ENCODE measurements around the gene ABCC9.
"Not testable (repeated sequence)": the region's sequence is repeated elsewhere in the genome, so short reads cannot be mapped to it uniquely, and the experiment has no call there.

Gene ABCC9

GRCh38 chr12:21906919-21907493 lies 34.2 kb downstream of the ABCC9 start:
- Histone ChIP-seq H3K4me3 (ENCODE audit: low read depth, low read length) (no peak overlapping the region), H3K27ac (ENCODE audit: low read depth, low read length) (peak overlapping the region; percentile 15; the same call in 1 of the 2 replicates), H3K79me2 (ENCODE audit: control insufficient read depth, insufficient read depth, low read length, unreplicated experiment) (no peaks in the 10 kb centered on the region), H3K36me3 (ENCODE audit: insufficient read depth, low read length) (no peaks in the 10 kb centered on the region), H2AFZ (ENCODE audit: low read length, unreplicated experiment) (no peak overlapping the region), H3K27me3 (ENCODE audit: insufficient read depth, low read length) (no peaks in the 10 kb centered on the region), H3K4me1 (ENCODE audit: control insufficient read depth, insufficient read depth, low read length, unreplicated experiment) (peaks cover 17% of the 10 kb centered on the region)

DNA sequence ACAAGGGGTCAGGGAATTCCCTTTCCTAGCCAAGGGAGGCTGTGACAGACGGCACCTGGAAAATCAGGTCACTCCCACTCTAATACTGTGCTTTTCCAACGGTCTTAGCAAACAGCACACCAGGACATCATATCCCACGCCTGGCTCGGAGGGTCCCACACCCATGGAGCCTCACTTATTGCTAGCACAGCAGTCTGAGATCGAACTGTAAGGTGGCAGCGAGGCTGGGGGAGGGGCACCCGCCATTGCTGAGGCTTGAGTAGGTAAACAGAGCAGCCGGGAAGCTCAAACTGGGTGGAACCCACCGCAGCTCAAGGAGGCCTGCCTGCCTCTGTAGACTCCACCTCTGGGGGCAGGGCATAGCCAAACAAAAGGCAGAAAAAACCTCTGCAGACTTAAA lies 41.7 kb downstream of the ABCC9 start:
- H3K27ac ChIP-seq (ENCODE audit: low read depth, low read length); H3K27me3 ChIP-seq (ENCODE audit: insufficient read depth, low read length); H3K4me1 ChIP-seq (ENCODE audit: control insufficient read depth, insufficient read depth, low read length, unreplicated experiment); H2AFZ ChIP-seq (ENCODE audit: low read length, unreplicated experiment); H3K4me3 ChIP-seq (ENCODE audit: low read depth, low read length); H3K36me3 ChIP-seq (ENCODE audit: insufficient read depth, low read length); H3K79me2 ChIP-seq (ENCODE audit: control insufficient read depth, insufficient read depth, low read length, unreplicated experiment): not testable (repeated sequence)

- H3K27ac ChIP-seq (ENCODE audit: low read depth, low read length): no peak overlapping the region
- no peaks in the 10 kb centered on the region for H3K27me3 ChIP-seq (ENCODE audit: insufficient read depth, low read length)
- no peak overlapping the region for H2AFZ ChIP-seq (ENCODE audit: low read length, unreplicated experiment)
- no peak overlapping the region for H3K4me3 ChIP-seq (ENCODE audit: low read depth, low read length)
- H3K36me3 ChIP-seq (ENCODE audit: insufficient read depth, low read length): no peaks in the 10 kb centered on the region
- no peaks in the 10 kb centered on the region for H3K4me1 ChIP-seq (ENCODE audit: control insufficient read depth, insufficient read depth, low read length, unreplicated experiment)
- H3K79me2 ChIP-seq (ENCODE audit: control insufficient read depth, insufficient read depth, low read length, unreplicated experiment): no peaks in the 10 kb centered on the region
Observed at GRCh38 chr12:21895651-21896050, 45.6 kb downstream of the ABCC9 start.

- H3K4me3 ChIP-seq (ENCODE audit: low read depth, low read length): no peak overlapping the region
- no peaks in the 10 kb centered on the region for H3K36me3 ChIP-seq (ENCODE audit: insufficient read depth, low read length)
Observed at GRCh38 chr12:21894792-21895595, 46.2 kb downstream of the ABCC9 start.

GRCh38 chr12:21893924-21894323 lies 47.3 kb downstream of the ABCC9 start:
- Histone ChIP-seq H3K79me2 (ENCODE audit: control insufficient read depth, insufficient read depth, low read length, unreplicated experiment) (no peaks in the 10 kb centered on the region), H3K27ac (ENCODE audit: low read depth, low read length) (no peak overlapping the region), H3K4me3 (ENCODE audit: low read depth, low read length) (no peak overlapping the region), H3K4me1 (ENCODE audit: control insufficient read depth, insufficient read depth, low read length, unreplicated experiment) (no peaks in the 10 kb centered on the region), H3K27me3 (ENCODE audit: insufficient read depth, low read length) (no peaks in the 10 kb centered on the region), H2AFZ (ENCODE audit: low read length, unreplicated experiment) (no peak overlapping the region), H3K36me3 (ENCODE audit: insufficient read depth, low read length) (no peaks in the 10 kb centered on the region)

More at GRCh38 chr12:21894792-21895595, 46.2 kb downstream of the ABCC9 start:
- H3K27me3 ChIP-seq (ENCODE audit: insufficient read depth, low read length): no peaks in the 10 kb centered on the region
- H3K4me1 ChIP-seq (ENCODE audit: control insufficient read depth, insufficient read depth, low read length, unreplicated experiment): no peaks in the 10 kb centered on the region
- H3K27ac ChIP-seq (ENCODE audit: low read depth, low read length): no peak overlapping the region
- no peaks in the 10 kb centered on the region for H3K79me2 ChIP-seq (ENCODE audit: control insufficient read depth, insufficient read depth, low read length, unreplicated experiment)
- H2AFZ ChIP-seq (ENCODE audit: low read length, unreplicated experiment): no peak overlapping the region

DNA sequence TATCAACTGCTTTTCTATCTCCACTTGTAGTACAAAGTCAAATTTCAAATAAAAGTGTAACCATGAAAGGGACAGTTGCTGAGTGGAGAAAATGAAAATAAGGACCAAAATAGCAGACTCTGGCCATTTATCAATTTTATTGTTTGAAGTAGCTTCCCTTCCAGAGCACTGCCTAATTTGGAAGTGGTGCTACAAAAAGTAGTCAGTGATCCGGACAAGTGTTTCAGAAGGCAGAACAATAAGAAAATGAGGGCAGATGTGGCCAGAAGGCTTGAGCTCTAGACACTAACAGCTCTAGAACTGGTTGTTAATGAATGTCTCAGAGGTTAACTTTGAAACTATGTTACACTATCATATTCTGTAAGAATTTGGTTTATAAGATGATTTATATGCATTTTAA lies 48.9 kb downstream of the ABCC9 start:
- no peaks in the 10 kb centered on the region for H3K79me2 ChIP-seq (ENCODE audit: control insufficient read depth, insufficient read depth, low read length, unreplicated experiment)
- H3K27me3 ChIP-seq (ENCODE audit: insufficient read depth, low read length): no peaks in the 10 kb centered on the region
- H3K4me3 ChIP-seq (ENCODE audit: low read depth, low read length): no peak overlapping the region
- no peak overlapping the region for H3K27ac ChIP-seq (ENCODE audit: low read depth, low read length)
- H3K4me1 ChIP-seq (ENCODE audit: control insufficient read depth, insufficient read depth, low read length, unreplicated experiment): no peaks in the 10 kb centered on the region
- H2AFZ ChIP-seq (ENCODE audit: low read length, unreplicated experiment): no peak overlapping the region
- no peaks in the 10 kb centered on the region for H3K36me3 ChIP-seq (ENCODE audit: insufficient read depth, low read length)

DNA sequence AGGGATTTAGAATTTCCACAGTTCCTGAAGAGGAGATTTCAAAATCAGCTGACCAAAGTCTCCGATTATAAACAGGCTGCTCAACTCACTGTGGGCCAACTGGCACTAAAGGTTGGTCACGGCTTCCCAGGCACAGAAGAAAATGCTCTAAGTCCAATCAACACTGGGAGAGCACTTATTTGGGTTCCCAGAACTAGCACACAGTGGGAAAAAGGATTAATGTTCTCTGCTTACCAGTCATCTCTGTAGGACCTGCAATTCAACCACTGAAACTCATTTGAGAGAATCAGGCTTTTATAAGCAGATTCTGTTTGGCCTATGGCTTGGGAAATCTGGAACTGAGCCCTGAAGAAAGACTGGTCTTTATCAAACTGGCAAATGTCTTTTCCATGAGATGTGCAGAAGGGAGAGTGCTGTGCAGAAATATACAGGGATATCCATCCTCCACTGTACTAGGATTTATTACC lies 49.4 kb downstream of the ABCC9 start:
- H3K4me1 ChIP-seq (ENCODE audit: control insufficient read depth, insufficient read depth, low read length, unreplicated experiment): no peaks in the 10 kb centered on the region
- no peaks in the 10 kb centered on the region for H3K27me3 ChIP-seq (ENCODE audit: insufficient read depth, low read length)
- H3K27ac ChIP-seq (ENCODE audit: low read depth, low read length): no peak overlapping the region
- no peak overlapping the region for H2AFZ ChIP-seq (ENCODE audit: low read length, unreplicated experiment)
- no peak overlapping the region for H3K4me3 ChIP-seq (ENCODE audit: low read depth, low read length)
- no peaks in the 10 kb centered on the region for H3K36me3 ChIP-seq (ENCODE audit: insufficient read depth, low read length)
- no peaks in the 10 kb centered on the region for H3K79me2 ChIP-seq (ENCODE audit: control insufficient read depth, insufficient read depth, low read length, unreplicated experiment)

GRCh38 chr12:21888276-21888863 lies 52.9 kb downstream of the ABCC9 start:
- Histone ChIP-seq H3K4me3 (ENCODE audit: low read depth, low read length) (no peak overlapping the region), H2AFZ (ENCODE audit: low read length, unreplicated experiment) (no peak overlapping the region), H3K79me2 (ENCODE audit: control insufficient read depth, insufficient read depth, low read length, unreplicated experiment) (no peaks in the 10 kb centered on the region), H3K27me3 (ENCODE audit: insufficient read depth, low read length) (no peaks in the 10 kb centered on the region), H3K4me1 (ENCODE audit: control insufficient read depth, insufficient read depth, low read length, unreplicated experiment) (no peaks in the 10 kb centered on the region), H3K27ac (ENCODE audit: low read depth, low read length) (no peak overlapping the region), H3K36me3 (ENCODE audit: insufficient read depth, low read length) (no peaks in the 10 kb centered on the region)

- Histone ChIP-seq H2AFZ (ENCODE audit: low read length, unreplicated experiment) (no peak overlapping the region), H3K27me3 (ENCODE audit: insufficient read depth, low read length) (no peaks in the 10 kb centered on the region), H3K79me2 (ENCODE audit: control insufficient read depth, insufficient read depth, low read length, unreplicated experiment) (no peaks in the 10 kb centered on the region), H3K4me3 (ENCODE audit: low read depth, low read length) (no peak overlapping the region), H3K4me1 (ENCODE audit: control insufficient read depth, insufficient read depth, low read length, unreplicated experiment) (no peaks in the 10 kb centered on the region), H3K27ac (ENCODE audit: low read depth, low read length) (no peak overlapping the region), H3K36me3 (ENCODE audit: insufficient read depth, low read length) (no peaks in the 10 kb centered on the region)
Observed at GRCh38 chr12:21884936-21885335, 56.3 kb downstream of the ABCC9 start.

DNA sequence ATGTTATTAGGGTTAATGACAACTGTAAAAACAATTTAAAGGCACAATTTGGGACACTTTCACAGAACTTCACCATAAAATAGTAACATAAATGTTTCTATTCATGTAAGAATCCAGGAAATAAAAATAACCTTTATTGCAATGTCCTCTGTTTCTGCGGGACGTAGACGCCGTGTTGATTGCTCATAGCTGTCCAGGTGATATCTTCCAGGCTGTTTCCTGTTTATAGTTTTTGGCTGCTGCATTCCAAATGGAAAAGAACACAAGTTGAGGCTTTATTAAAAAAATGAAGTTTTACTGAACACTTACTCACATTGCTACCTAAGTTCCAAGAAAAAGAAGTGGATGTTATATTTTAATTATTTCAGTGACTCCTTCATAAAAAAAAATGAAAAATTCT lies 58.6 kb downstream of the ABCC9 start:
- H3K79me2 ChIP-seq (ENCODE audit: control insufficient read depth, insufficient read depth, low read length, unreplicated experiment): no peaks in the 10 kb centered on the region
- H3K4me1 ChIP-seq (ENCODE audit: control insufficient read depth, insufficient read depth, low read length, unreplicated experiment): no peaks in the 10 kb centered on the region
- H3K36me3 ChIP-seq (ENCODE audit: insufficient read depth, low read length): no peaks in the 10 kb centered on the region
- no peak overlapping the region for H3K4me3 ChIP-seq (ENCODE audit: low read depth, low read length)
- no peaks in the 10 kb centered on the region for H3K27me3 ChIP-seq (ENCODE audit: insufficient read depth, low read length)
- H2AFZ ChIP-seq (ENCODE audit: low read length, unreplicated experiment): no peak overlapping the region
- H3K27ac ChIP-seq (ENCODE audit: low read depth, low read length): no peak overlapping the region

DNA sequence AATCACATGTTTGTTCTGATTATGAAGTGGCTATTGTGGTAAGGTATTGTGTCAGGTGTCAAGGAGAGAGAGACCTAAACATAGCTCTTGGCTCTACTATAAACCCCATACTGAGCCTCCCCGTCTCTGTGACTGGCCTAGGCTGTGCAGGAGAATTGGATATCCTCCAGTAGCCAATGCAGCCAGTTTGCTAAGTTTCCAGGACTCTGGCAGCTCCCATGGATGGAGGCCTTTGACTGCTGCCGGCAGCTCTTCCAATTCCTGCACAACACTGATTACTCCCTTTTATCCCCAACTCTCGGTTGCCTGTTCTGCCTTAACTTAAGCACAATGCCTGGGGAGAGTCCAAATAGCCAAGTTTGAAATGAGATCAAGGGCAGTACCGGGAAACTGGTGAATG lies 59.3 kb downstream of the ABCC9 start:
- H2AFZ ChIP-seq (ENCODE audit: low read length, unreplicated experiment): no peak overlapping the region
- H3K4me3 ChIP-seq (ENCODE audit: low read depth, low read length): no peak overlapping the region
- no peaks in the 10 kb centered on the region for H3K27me3 ChIP-seq (ENCODE audit: insufficient read depth, low read length)
- H3K27ac ChIP-seq (ENCODE audit: low read depth, low read length): no peak overlapping the region
- no peaks in the 10 kb centered on the region for H3K36me3 ChIP-seq (ENCODE audit: insufficient read depth, low read length)
- no peaks in the 10 kb centered on the region for H3K4me1 ChIP-seq (ENCODE audit: control insufficient read depth, insufficient read depth, low read length, unreplicated experiment)
- H3K79me2 ChIP-seq (ENCODE audit: control insufficient read depth, insufficient read depth, low read length, unreplicated experiment): no peaks in the 10 kb centered on the region

Data from ACC112 (cell line).